Activated naive CD8-positive, alpha-beta T cell treated with anti-CD3 and anti-CD28 coated beads, Interleukin-2, amount 10 ng/mL, durations not matched to agents 7 days and 5 days (primary cell): Measurements from ENCODE around the gene CFAP92. TPM values are rescaled to one million over a fixed set of nuclear protein-coding genes. Genes with fewer than 3 reads are reported as not detected.

Source experiments
- ATAC-seq: fragments of 150-1000 bp; cut with Tn5 transposase; one replicate; pipeline ENCODE4 v1.10.0; 2021; ENCODE audit warnings: low read depth, moderate library complexity
- POLR2A ChIA-PET: fragments of 350-600 bp; sonication (Branson Sonifier 250); formaldehyde crosslinking; loops from one replicate; lab custom pipeline; 2021; ENCODE audit warnings: antibody characterized with exemption; lab: Charles Lee
- DNase-seq: peaks from one replicate; pipeline ENCODE4 v3.0.0; 2021
- H3K27ac Mint-ChIP-seq: one replicate; pipeline ENCODE4 v1.8.0; 2022; ENCODE audit warnings: mild to moderate bottlenecking, mixed read lengths
- H3K27me3 Mint-ChIP-seq: one replicate; pipeline ENCODE4 v1.8.0; 2022; ENCODE audit warnings: mild to moderate bottlenecking, moderate library complexity, mixed read lengths
- H3K36me3 Mint-ChIP-seq: one replicate; pipeline ENCODE4 v1.8.0; 2021; ENCODE audit warnings: mild to moderate bottlenecking, mixed read lengths
- H3K4me1 Mint-ChIP-seq: one replicate; pipeline ENCODE4 v1.8.0; 2021; ENCODE audit warnings: mixed read lengths
- H3K4me3 Mint-ChIP-seq: one replicate; pipeline ENCODE4 v1.8.0; 2022; ENCODE audit warnings: mild to moderate bottlenecking, moderate library complexity, mixed read lengths
- H3K9me3 Mint-ChIP-seq: one replicate; pipeline ENCODE4 v1.8.0; 2021; ENCODE audit warnings: mixed read lengths
- total RNA-seq, 2 experiments: library from RNA; stranded (reverse); gene quantifications; one replicate each; pipeline ENCODE4 v1.2.3, GENCODE V29; 2021

CFAP92 gene, protein sequence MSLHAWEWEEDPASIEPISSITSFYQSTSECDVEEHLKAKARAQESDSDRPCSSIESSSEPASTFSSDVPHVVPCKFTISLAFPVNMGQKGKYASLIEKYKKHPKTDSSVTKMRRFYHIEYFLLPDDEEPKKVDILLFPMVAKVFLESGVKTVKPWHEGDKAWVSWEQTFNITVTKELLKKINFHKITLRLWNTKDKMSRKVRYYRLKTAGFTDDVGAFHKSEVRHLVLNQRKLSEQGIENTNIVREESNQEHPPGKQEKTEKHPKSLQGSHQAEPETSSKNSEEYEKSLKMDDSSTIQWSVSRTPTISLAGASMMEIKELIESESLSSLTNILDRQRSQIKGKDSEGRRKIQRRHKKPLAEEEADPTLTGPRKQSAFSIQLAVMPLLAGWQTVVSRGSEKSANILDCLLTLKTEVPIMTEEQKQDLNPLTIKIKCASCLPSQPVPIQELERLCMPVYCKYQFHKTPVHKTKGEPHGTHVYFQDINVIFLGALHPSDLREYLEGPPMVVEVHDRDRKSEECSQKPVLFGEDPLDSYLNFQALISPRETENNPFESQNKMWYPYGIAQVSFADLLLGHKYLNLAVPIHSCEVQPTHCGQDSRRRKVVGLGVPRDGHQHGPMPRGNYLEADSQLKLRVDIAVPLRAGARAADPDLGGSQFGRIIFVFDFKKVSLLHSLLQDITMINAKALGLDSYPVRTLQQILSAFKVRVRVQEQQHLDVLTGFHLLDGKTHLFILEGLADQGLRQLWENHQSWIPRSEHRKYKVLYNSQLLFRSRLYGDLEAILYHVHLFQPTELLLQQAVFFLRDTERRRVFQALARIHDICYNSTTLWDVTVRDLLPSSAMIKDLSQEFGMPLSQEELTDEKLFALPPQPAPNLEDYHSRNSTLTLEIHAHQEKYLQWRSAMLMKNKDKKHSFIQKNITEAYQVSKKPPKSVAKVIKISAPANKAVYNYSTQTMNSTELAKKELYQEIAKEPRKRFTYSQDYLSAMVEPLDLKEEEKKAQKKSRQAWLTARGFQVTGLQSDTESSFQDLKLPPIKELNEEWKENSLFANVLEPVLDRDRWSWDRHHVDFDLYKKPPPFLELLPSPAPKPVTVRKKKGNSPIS
- total RNA-seq = under 1 TPM in 1 of 2 experiments, not detected in 1; 0.22 TPM

DNA sequence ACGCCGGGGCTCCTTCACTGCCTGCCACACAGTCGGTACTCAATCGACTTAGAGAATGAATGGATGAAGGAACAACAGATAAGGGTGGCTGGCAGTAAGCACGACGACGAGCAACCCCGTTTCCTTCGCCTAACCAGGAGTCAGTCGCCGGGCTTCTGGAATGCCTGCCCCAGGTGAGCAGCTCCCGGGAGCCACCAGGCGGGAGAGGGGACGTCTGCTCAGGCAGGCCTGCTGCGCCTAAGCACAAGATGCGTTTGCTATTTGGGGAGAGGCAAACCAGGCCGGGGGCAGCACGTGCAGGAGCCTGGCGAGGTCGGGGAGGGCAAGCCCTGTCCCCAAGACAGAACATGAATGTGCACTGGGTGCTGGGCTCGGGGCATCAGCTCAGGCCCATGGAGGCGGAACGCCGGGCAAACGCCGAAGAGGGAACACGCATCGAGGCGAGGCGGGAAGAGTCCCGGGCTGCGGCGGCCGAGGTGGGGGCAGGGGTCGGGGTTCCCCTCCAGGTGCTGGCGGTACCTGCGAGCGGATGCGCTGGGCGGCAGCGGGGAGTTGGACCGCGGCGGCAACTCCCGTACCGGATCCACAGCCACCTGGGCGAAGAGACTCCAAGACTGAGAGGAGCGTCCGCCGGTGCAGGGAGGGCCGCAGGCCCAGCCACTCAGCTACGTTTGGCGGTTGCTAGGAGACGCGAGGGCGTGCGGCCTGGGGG is at the start of gene CFAP92:
Gene CFAP92, minus strand, starts transcription at position 616 of the 712 bp plus-strand sequence. CDS start 772 bp downstream, outside the sequence.
- ATAC-seq (peak; percentile 98), DNase-seq (peak; percentile 95)
- Mint-ChIP-seq H3K4me3 (peak within 1 kb of the TSS; percentile 64), H3K4me1 (peaks cover 15% of the 10 kb centered on the region), H3K27ac (peak within 1 kb of the TSS; percentile 10), H3K36me3 (no peaks in the 10 kb centered on the region), H3K27me3 (peaks cover 3% of the 10 kb centered on the region), H3K9me3 (no peaks in the 10 kb centered on the region)
- POLR2A ChIA-PET = interaction anchor here (0.8 to 2.4 kb wide), 11 partner anchors 11 to 322 kb away, joined by 3 to 13 read pairs (median 5); partner anchors contain the start of genes CNBP and RAB43

DNA sequence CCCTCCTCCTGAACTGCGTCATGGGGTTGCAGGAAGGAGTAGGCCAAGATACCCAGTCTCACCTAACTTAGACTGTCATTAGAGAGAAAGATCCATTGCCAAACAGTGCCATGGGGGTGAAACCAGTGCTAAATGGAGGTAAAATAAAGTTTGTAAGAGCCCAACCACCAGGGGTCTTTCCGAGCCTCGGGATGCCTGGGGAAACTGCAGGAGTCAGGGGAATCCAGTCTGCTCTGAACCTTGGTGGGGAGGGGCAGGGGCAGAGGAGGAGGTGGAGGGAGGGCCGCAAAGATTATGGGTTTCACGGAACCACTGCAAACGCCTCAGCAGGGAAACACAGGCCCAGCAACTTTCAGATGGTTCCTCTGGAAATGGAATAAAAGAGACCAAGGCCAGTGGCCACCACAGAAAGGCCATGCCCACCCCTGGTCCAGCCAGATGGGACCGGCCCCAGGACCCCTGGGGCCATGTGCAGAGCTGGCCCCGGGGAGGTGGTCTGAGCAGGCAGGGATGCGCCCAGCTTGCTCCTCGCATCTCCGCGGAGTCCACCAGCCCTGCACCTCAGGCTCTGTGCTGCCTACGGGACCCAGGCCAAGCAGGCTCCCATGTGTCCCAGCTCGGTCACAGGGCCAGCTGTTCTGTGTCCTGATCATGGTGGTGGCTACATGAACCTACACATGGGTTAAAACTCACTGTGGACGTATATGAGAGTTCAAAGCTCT is 46.9 kb upstream of the CFAP92 start:
- ATAC-seq = no peak
- H3K27me3 Mint-ChIP-seq = peaks cover 20% of the 10 kb centered on the region
- POLR2A ChIA-PET = interaction anchor here (1.0 kb wide), 1 partner anchor 81 kb away, joined by 3 read pairs; no protein-coding TSS in a partner anchor
- H3K4me3 Mint-ChIP-seq = no peak overlapping the region
- no peak for DNase-seq
- peaks cover 4% of the 10 kb centered on the region for H3K4me1 Mint-ChIP-seq
- H3K36me3 Mint-ChIP-seq = peaks cover 2% of the 10 kb centered on the region
- H3K9me3 Mint-ChIP-seq = no peaks in the 10 kb centered on the region
- H3K27ac Mint-ChIP-seq = no peak overlapping the region

DNA sequence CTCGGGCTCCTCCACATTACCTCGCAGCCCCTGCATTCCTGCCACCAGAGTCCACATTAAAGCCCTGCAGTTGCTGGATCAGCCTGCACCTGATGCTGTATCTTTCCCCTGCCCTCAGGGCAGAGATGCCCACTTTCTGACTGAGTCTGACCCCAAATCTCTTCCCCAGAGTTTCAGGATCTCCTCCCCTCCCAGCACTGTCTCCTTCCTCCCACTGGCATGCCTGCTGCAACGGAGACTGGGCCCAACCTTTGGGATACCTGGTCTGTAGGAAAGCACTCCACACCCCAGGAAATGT is 46.1 kb upstream of the CFAP92 start:
- POLR2A ChIA-PET = no interaction called here

DNA sequence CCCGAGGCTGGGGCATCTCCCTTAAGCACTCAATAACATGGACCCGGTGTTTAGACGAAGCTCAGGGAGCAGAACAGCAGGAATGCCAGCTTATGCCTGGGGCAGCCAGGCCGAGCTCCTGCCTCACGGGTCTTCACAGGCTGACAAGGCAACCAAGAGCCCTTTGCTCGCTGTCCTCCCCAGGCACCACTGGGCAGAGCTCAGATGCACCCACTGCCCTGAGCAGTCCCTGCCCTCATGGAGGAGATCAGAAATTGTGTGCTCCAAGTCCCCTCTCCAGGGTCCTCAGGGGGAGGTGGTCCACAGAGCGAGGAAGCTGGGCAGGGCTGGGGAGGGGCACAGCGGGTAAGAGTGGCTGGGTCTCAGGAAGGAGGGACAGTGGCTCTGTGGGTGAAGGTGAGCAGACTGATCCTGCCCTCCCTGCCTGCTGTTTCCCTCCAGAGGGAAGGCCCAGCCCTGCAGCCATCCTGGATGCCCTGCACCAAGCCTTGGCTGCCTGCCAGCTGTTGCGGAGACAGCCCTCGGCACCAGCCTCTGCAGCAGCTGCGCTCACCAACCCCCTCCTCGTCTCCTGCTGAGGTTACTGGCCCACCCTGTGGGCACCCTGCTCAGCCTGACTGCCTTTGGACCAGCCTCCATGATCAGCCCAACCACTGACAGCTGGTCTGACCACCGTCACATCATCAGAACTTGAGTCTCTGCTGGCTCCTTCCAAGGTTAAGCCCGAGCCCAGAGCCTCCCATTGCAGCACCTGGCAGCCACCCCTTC is 45.6 kb upstream of the CFAP92 start:
- POLR2A ChIA-PET = no interaction called here
- Mint-ChIP-seq H3K4me3 (no peak overlapping the region), H3K27me3 (peaks cover 18% of the 10 kb centered on the region), H3K27ac (no peak overlapping the region), H3K36me3 (peaks cover 2% of the 10 kb centered on the region), H3K9me3 (no peaks in the 10 kb centered on the region), H3K4me1 (peaks cover 10% of the 10 kb centered on the region)
- DNase-seq (peak; percentile 32), ATAC-seq (no peak)

More for the DNA sequence above, 46.1 kb upstream of the CFAP92 start:
- Mint-ChIP-seq H3K27ac (no peak overlapping the region), H3K4me1 (peaks cover 10% of the 10 kb centered on the region), H3K27me3 (peaks cover 18% of the 10 kb centered on the region), H3K9me3 (no peaks in the 10 kb centered on the region), H3K36me3 (peaks cover 2% of the 10 kb centered on the region), H3K4me3 (no peak overlapping the region)
- ATAC-seq (no peak), DNase-seq (no peak)

DNA sequence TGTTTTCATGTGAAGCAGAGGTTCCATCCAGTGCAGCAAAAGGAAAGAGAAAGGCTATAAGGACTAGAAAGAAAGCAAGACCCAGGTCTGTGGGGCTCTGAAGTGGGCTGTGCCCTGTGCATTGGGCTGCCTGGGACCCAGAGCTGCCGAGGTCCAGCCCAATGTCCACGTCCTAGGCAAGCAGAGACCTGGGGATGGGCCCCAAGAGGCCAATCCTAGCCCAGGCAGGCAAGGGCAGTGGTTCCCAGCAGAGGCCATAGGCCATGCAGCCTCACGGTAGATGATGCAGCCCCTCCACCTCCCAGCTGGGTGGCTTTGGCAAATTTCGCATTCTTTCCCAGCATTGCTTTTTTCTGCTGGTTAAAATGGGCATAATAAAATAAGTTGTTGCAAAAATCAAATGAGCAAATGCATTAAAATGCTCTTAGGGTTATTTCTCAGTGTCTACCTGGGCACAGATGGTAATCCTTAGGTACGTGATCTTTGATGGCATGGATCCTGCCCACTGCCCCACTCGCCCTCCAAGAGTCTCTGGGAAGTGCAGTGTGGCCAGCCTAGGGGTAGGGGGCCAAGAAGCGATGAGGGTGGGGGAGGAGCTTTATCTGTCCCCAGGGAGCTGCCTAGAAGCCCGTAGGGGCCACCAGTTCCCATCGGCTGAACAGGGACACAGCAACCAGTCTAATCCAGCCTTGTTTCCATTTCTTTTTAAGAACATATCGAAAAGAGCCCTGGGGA is 44.4 kb upstream of the CFAP92 start:
- Mint-ChIP-seq H3K27ac (no peak overlapping the region), H3K27me3 (peaks cover 18% of the 10 kb centered on the region), H3K9me3 (no peaks in the 10 kb centered on the region), H3K4me3 (no peak overlapping the region), H3K36me3 (no peaks in the 10 kb centered on the region), H3K4me1 (peaks cover 10% of the 10 kb centered on the region)
- ATAC-seq (no peak), DNase-seq (peak; percentile 15)
- POLR2A ChIA-PET = no interaction called here

DNA sequence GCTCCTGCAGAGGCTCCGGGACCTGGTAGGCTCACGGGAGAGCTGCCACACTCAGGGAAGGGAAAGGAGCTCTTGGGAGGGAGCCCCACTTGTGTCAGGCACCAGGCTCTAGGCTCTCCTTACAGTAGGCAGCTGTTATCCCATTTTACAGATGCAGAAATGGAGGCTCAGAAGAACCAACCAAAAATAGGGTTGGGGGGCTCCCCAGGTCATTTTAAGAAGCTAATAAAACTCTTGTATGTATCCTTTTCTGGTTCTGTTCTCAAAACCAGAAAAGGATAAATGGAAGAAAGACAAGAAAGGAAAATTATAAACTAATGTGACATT is 43.2 kb upstream of the CFAP92 start:
- ATAC-seq = no peak
- no peaks in the 10 kb centered on the region for H3K36me3 Mint-ChIP-seq
- no peak for DNase-seq
- no peaks in the 10 kb centered on the region for H3K9me3 Mint-ChIP-seq
- POLR2A ChIA-PET = interaction anchor here (1.5 kb wide), 1 partner anchor 10 kb away, joined by 6 read pairs; no protein-coding TSS in a partner anchor
- no peak overlapping the region for H3K27ac Mint-ChIP-seq
- H3K27me3 Mint-ChIP-seq = peaks cover 11% of the 10 kb centered on the region
- peaks cover 10% of the 10 kb centered on the region for H3K4me1 Mint-ChIP-seq
- H3K4me3 Mint-ChIP-seq = no peak overlapping the region

DNA sequence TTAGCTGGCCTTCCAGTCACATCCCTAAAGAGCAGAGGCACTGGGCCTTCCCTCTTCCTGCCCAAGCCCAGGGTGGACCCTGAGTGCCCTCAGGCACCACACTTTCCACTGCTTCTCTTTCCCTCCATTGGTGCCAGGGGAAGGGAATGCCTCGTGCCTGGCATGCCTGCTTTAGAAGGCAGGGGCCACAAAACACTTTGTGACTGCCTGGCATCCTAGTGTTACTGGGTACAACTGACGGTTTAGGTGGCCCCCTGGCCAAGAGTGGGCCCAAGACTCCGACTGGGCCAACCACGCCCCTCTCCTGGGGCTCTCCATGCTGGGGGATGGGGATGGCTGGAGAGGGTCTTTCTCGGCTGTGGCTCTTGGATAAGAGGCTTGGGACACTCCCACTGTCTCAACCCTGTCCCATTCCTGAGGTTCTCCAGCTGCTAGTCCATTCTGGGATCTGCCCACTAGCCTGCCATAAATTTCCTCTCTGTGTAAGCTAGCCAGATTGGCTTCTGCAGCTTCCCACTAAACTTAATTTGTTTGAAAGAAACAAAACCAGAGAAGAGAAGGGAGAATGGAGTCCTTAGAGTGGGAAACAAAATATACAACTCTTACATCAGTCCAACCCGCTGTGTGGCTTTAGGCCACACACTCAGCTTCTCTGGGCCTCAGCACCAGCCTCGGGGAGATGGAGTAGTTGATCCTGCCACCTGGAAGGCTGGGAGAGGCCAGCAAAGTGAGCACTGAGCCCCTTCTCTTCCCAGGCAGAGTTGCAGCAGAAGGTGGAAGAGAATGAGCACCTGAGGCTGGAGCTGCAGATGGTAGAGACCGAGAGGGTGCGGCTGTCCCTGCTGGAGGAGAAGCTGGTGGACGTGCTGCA is 42.6 kb upstream of the CFAP92 start:
- Mint-ChIP-seq H3K27ac (peak overlapping the region; percentile 51), H3K4me1 (peaks cover 10% of the 10 kb centered on the region), H3K36me3 (no peaks in the 10 kb centered on the region), H3K9me3 (no peaks in the 10 kb centered on the region), H3K4me3 (no peak overlapping the region), H3K27me3 (peaks cover 8% of the 10 kb centered on the region)
- DNase-seq (peak; percentile 23), ATAC-seq (no peak)
- POLR2A ChIA-PET = interaction anchor here (0.5 to 1.5 kb wide), 2 partner anchors 9 to 10 kb away, joined by 3 to 6 read pairs; no protein-coding TSS in a partner anchor

DNA sequence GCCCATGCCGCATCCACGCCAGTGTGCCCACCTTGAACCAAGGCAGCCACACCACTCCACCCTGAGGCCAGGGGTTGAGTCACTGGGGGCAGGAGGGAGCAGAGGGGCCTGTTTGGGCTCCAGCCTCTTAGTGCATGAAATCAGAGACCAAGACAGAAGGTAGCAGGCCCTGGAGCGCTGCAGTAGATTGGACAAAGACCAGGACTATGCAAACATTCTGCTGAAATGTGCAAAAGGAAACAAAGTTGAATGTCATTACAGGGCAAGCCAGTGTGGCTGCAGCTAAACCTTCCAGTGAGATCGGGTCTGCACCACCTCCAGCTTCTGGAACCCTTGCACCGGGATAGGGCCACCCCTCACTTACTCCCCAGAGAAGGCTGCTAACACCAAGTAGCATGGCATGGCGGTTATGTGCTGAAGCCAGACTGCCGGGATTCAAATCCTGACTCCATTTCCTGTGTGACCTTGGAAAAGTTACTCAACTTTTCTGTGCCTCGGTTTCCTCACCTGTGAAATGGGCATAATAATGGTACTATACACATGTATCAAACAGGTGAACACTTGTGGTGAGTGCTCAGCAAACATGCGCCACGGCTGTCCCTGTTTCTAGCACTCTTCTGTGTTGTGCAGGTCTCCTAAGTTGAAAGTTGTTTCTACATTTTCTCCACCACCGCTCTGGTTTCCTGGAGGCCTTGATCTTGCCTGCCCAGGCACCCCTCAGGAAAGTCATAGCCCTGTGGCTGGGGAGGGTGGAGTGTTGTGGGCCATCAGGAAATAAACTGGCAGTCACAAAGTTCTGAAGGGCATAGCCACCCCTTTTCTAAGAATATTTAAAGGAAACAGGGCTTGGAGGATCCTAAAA is 41.7 kb upstream of the CFAP92 start:
- H3K9me3 Mint-ChIP-seq = no peaks in the 10 kb centered on the region
- POLR2A ChIA-PET = interaction anchor here (0.5 to 1.3 kb wide), 2 partner anchors 9 to 10 kb away, joined by 3 read pairs; no protein-coding TSS in a partner anchor
- peaks cover 10% of the 10 kb centered on the region for H3K4me1 Mint-ChIP-seq
- peak; percentile 68 for ATAC-seq
- no peaks in the 10 kb centered on the region for H3K36me3 Mint-ChIP-seq
- H3K27me3 Mint-ChIP-seq = peaks cover 5% of the 10 kb centered on the region
- H3K4me3 Mint-ChIP-seq = peak overlapping the region; percentile 30
- DNase-seq = peak; percentile 26
- peak overlapping the region; percentile 51 for H3K27ac Mint-ChIP-seq

DNA sequence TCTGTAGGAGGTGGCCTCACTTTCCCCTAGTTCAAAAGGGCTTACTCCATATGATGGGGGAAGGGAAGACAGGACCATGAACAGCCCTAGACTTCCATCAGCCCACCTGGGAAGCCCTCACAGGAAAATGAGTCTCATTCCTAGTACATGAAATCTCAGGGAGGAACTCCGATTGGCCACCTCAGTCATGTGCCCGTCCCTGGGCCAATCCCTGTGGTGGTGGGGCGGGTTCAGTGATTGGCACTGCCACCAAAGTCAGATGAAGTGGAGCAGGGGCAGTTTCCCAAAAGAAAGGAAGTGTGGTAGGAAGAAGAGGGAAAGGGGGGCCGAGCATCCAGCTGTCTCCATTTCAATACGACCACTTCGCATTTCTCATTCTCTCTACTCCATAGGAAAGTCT is 40.8 kb upstream of the CFAP92 start:
- ATAC-seq (no peak), DNase-seq (peak; percentile 26)
- no peak overlapping the region for H3K4me3 Mint-ChIP-seq
- H3K4me1 Mint-ChIP-seq = peaks cover 10% of the 10 kb centered on the region
- peaks cover under 1% of the 10 kb centered on the region for H3K27me3 Mint-ChIP-seq
- H3K36me3 Mint-ChIP-seq = no peaks in the 10 kb centered on the region
- no peak overlapping the region for H3K27ac Mint-ChIP-seq
- POLR2A ChIA-PET = interaction anchor here (1.3 kb wide), 1 partner anchor 9 kb away, joined by 3 read pairs; no protein-coding TSS in a partner anchor
- H3K9me3 Mint-ChIP-seq = no peaks in the 10 kb centered on the region
